Mucosa of descending colon (tissue), 3 donors: Measurements from ENCODE around the gene IRX5. TPM values are rescaled to one million over a fixed set of nuclear protein-coding genes. Genes with fewer than 3 reads are reported as not detected.

Experiments
- ATAC-seq: fragments of 200-7000 bp; cut with Tn5 transposase; one replicate; pipeline ENCODE4 v1.9.1; 2020; ENCODE audit warnings: mild to moderate bottlenecking, moderate library complexity
- DNase-seq, 3 donors: peaks; one replicate each; pipeline ENCODE4 v3.0.0-alpha.2; 2020
- H3K36me3 ChIP-seq: fragments of 200-600 bp; one replicate; pipeline ENCODE4 v1.8.0; 2021; ENCODE audit warnings: low read depth, mild to moderate bottlenecking
- H3K4me1 ChIP-seq: fragments of 200-600 bp; one replicate; pipeline ENCODE4 v1.8.0; 2021; ENCODE audit warnings: low read depth, mild to moderate bottlenecking
- H3K4me3 ChIP-seq: fragments of 200-600 bp; one replicate; pipeline ENCODE4 v1.8.0; 2021; ENCODE audit warnings: mild to moderate bottlenecking
- H3K9me3 ChIP-seq: fragments of 200-600 bp; one replicate; pipeline ENCODE4 v1.8.0; 2021; ENCODE audit warnings: mild to moderate bottlenecking
- intact Hi-C, 2 donors: fragments of 100-400 bp; cut with DNase I in 1 of 2; cut with micrococcal nuclease in 1 of 2; formaldehyde crosslinking; loops; one replicate each; pipeline versions ENCODE4 v1.11.0 to v1.11.1; 2022; cut with DNase I, micrococcal nuclease
- total RNA-seq, 3 donors: library from RNA; stranded (reverse); fragmentation: NEBNext Ultra II Directional in 2 of 3; extraction: Animal tissue kit (Norgen Biotek cat#: 25700) in 2 of 3; gene quantifications; one replicate each; pipeline versions ENCODE4 v1.2.1 to v1.2.4, GENCODE V29; 2021 to 2023
- TF ChIP-seq, protein P1 (sequence below): fragments of 200-600 bp; IDR thresholded peaks from one replicate; pipeline ENCODE4 v1.8.0; 2022; ENCODE audit warnings: antibody characterized with exemption, mild to moderate bottlenecking
- donor health status: DM: no; HTN: no; CAD: no; lungs with moderate emphysema.
- donor health status: DM: no; HTN: no; CAD: no.
- donor health status: DM: no; HTN: yes; CAD: no.

The IRX5 gene
- total RNA-seq, 3 donors from 2014 or later = not detected

DNA sequence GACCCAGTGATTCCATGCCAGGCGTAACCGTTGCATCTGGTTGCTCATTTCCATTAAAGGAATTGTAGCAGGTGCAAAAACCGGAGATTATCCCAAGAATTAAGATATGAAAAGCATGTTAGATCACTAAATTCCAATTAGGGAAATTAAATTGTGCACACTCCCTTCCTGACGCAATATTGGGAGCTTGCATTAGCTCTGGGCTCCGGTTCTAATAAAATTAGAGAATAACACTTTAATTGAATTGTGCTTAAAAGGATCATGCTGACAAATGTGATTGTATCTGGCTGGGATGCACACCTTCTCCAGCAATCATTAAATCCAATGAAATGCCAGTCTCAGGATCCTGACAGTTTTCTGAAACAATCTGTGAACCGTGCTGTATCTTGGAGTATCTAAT lies 38.1 kb downstream of the IRX5 start:
- Histone ChIP-seq H3K4me1 (no peaks in the 10 kb centered on the region), H3K9me3 (no peaks in the 10 kb centered on the region), H3K36me3 (no peaks in the 10 kb centered on the region), H3K4me3 (no peak overlapping the region)
- intact Hi-C loops = no loop called here
- DNase-seq (no peak), ATAC-seq (no peak)
- TF ChIP-seq, protein P1, sequence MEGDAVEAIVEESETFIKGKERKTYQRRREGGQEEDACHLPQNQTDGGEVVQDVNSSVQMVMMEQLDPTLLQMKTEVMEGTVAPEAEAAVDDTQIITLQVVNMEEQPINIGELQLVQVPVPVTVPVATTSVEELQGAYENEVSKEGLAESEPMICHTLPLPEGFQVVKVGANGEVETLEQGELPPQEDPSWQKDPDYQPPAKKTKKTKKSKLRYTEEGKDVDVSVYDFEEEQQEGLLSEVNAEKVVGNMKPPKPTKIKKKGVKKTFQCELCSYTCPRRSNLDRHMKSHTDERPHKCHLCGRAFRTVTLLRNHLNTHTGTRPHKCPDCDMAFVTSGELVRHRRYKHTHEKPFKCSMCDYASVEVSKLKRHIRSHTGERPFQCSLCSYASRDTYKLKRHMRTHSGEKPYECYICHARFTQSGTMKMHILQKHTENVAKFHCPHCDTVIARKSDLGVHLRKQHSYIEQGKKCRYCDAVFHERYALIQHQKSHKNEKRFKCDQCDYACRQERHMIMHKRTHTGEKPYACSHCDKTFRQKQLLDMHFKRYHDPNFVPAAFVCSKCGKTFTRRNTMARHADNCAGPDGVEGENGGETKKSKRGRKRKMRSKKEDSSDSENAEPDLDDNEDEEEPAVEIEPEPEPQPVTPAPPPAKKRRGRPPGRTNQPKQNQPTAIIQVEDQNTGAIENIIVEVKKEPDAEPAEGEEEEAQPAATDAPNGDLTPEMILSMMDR = no peak

DNA sequence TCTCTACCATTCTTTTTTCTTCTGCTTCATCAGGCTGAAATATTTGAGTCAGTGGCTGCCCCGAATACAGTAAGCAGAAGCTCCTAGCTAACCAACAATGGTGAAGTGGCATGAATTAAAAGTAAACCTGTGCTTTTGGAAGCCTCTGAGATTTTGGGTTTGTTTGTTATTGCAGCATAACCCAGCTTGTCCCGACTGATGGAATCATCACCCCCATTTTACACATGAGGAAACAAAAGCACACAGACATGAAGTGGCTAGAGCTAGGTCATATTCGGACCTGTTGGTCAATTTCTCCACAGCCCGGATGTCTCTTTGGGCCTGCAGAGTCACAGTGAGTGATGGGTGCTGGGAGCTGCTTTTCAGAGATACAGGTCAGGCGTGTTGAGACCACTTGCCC lies 39.4 kb downstream of the IRX5 start:
- Histone ChIP-seq H3K4me1 (no peaks in the 10 kb centered on the region), H3K9me3 (no peaks in the 10 kb centered on the region), H3K36me3 (no peaks in the 10 kb centered on the region), H3K4me3 (no peak overlapping the region)
- ATAC-seq (no peak), DNase-seq (no peak)
- intact Hi-C loops = no loop called here
- TF ChIP-seq, protein P1 = no peak

DNA sequence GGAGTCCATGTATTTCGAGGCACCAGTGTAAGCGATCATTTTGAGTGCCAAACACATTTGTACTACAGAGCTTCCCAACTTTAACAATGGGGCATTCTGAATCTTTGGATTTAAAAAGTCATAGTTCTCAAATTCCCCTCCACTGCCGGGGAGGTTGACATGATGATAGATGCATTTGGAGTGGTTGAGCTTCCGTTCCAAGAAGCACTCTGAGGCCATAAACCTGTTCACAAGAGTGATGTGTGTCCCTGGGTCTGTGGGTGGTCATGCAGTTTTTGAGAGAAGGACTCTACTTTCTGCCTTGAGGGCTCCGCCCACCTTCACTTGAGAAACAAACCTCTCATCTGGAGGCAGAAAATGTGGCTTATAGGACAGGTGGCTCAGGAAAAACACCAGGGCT lies 43.7 kb downstream of the IRX5 start:
- TF ChIP-seq, protein P1 = no peak
- ATAC-seq (no peak), DNase-seq (no peak)
- H3K4me3 ChIP-seq = no peak overlapping the region
- no peaks in the 10 kb centered on the region for H3K4me1 ChIP-seq
- no peaks in the 10 kb centered on the region for H3K9me3 ChIP-seq
- H3K36me3 ChIP-seq = no peaks in the 10 kb centered on the region
- intact Hi-C loops = no loop called here

DNA sequence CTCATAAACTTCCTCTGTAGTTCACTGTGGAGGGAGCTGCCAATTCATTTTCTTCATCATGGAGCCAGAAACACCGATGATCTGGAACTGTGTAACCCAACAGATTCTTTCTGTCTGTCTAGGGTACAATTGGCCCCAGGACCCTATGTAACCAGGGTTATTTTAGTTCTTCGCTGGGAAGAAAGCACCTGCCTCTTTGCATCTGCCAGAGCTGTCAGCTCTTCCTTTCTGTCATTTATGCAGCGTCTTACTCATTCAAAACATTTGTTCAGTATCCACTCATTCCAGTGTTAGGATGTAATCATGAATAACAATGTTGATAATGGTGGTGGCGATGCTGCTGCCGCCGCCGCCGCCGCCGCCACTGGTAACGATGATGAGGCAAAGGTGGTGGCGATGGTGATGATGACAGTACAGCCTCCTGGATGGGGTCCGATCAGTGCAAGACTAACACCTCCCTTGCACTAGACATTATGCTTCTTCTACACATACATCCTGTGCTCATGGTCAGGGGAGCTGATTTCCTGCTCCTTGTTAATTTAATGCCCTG lies 46.1 kb downstream of the IRX5 start:
- TF ChIP-seq, protein P1 = no peak
- no peaks in the 10 kb centered on the region for H3K9me3 ChIP-seq
- H3K4me1 ChIP-seq = no peaks in the 10 kb centered on the region
- no peak overlapping the region for H3K4me3 ChIP-seq
- ATAC-seq (no peak), DNase-seq (no peak)
- intact Hi-C loops = no loop called here
- no peaks in the 10 kb centered on the region for H3K36me3 ChIP-seq

DNA sequence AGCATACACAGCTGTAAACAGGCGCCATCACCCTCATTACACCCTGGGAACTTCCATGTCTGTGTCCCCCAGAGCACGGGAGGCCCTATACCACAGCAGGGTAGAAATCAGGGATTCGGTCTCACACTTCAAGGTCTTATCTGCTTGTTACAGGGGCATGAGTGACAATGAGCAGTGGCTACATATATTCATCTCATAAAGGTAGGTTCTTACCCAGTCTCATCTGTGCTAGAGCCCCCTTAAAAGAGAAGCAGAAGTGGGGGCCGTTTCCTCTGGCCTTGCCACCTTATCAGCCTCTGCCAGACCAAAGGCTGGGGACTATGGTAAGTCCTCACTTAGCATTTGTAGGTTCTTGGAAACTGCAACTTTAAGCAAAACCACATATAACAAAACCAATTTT lies 46.5 kb downstream of the IRX5 start:
- DNase-seq = no peak
- ATAC-seq = no peak
- Histone ChIP-seq H3K9me3 (no peaks in the 10 kb centered on the region), H3K4me1 (no peaks in the 10 kb centered on the region), H3K4me3 (no peak overlapping the region), H3K36me3 (no peaks in the 10 kb centered on the region)
- TF ChIP-seq, protein P1 = no peak
- intact Hi-C loops = no loop called here

DNA sequence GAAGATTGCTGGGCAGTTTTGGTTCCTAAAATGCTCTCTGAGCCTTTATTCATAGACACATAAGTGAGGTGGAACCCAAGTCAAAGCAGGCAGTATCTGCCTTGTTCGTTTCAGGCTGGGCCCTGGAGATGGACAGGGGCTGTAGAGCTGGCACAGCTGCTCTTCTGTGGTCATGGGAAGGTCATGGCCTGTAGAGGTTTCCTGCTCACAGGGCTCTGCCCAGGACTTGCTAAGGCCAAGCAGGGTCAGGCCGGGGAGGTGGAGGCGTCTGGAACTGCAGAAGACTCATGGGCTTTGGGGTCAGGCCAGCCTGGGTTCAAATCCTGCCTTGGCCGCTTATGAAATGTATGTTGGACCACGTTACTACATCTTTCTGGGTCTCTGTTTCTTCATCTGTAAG lies 50.2 kb downstream of the IRX5 start:
- no peaks in the 10 kb centered on the region for H3K9me3 ChIP-seq
- DNase-seq = no peak
- TF ChIP-seq, protein P1 = no peak
- H3K36me3 ChIP-seq = no peaks in the 10 kb centered on the region
- H3K4me3 ChIP-seq = no peak overlapping the region
- no peak for ATAC-seq
- H3K4me1 ChIP-seq = no peaks in the 10 kb centered on the region
- intact Hi-C loops = no loop called here
